Stimulated activated effector memory CD8-positive, alpha-beta T cell treated with anti-CD3 and anti-CD28 coated beads, Interleukin-12 subunit alpha, Interleukin-12 subunit beta, amount 100 ng/mL, for 72 hours (primary cell): ENCODE results near the gene DENND1A.

Experiments
- ATAC-seq: fragments of 150-1000 bp; cut with Tn5 transposase; 2 replicates; pipeline ENCODE4 v1.10.0; 2021
- DNase-seq, 2 donors: peaks; one replicate each; pipeline ENCODE4 v3.0.0; 2021 to 2022; ENCODE audit warnings: low spot score in 2 of 2
- H3K27ac Mint-ChIP-seq: one replicate; pipeline ENCODE4 v1.8.0; 2022; ENCODE audit warnings: mild to moderate bottlenecking, mixed read lengths
- H3K36me3 Mint-ChIP-seq: one replicate; pipeline ENCODE4 v1.8.0; 2022; ENCODE audit warnings: mild to moderate bottlenecking, mixed read lengths
- H3K4me1 Mint-ChIP-seq: one replicate; pipeline ENCODE4 v1.8.0; 2022; ENCODE audit warnings: mixed read lengths
- H3K4me3 Mint-ChIP-seq: one replicate; pipeline ENCODE4 v1.8.0; 2022; ENCODE audit warnings: mild to moderate bottlenecking, mixed read lengths
- H3K9me3 Mint-ChIP-seq: one replicate; pipeline ENCODE4 v1.8.0; 2022; ENCODE audit warnings: mixed read lengths

Gene DENND1A

GRCh38 chr9:123354806-123355508 is 575.0 kb downstream of the DENND1A start:
- DNase-seq: no peak
- no peak for ATAC-seq
- no peak overlapping the region for H3K4me3 Mint-ChIP-seq
- H3K27ac Mint-ChIP-seq: peak overlapping the region; percentile 76
- H3K4me1 Mint-ChIP-seq: peaks cover 21% of the 10 kb centered on the region
- no peaks in the 10 kb centered on the region for H3K9me3 Mint-ChIP-seq
- H3K36me3 Mint-ChIP-seq: no peaks in the 10 kb centered on the region

GRCh38 chr9:123353984-123354591 is 575.8 kb downstream of the DENND1A start:
- Mint-ChIP-seq H3K4me3 (no peak overlapping the region), H3K27ac (no peak overlapping the region), H3K36me3 (no peaks in the 10 kb centered on the region), H3K9me3 (no peaks in the 10 kb centered on the region), H3K4me1 (peaks cover 16% of the 10 kb centered on the region)
- ATAC-seq: peak; percentile 71
- peak; percentile 61 to 87 for DNase-seq

GRCh38 chr9:123353041-123353440 is 576.9 kb downstream of the DENND1A start:
- Mint-ChIP-seq H3K36me3 (no peaks in the 10 kb centered on the region), H3K9me3 (no peaks in the 10 kb centered on the region), H3K27ac (no peak overlapping the region), H3K4me3 (no peak overlapping the region), H3K4me1 (peaks cover 16% of the 10 kb centered on the region)
- DNase-seq (no peak), ATAC-seq (no peak)

GRCh38 chr9:123350590-123351310 is 579.2 kb downstream of the DENND1A start:
- H3K36me3 Mint-ChIP-seq: no peaks in the 10 kb centered on the region
- H3K4me3 Mint-ChIP-seq: no peak overlapping the region
- no peak for ATAC-seq
- no peaks in the 10 kb centered on the region for H3K9me3 Mint-ChIP-seq
- H3K4me1 Mint-ChIP-seq: peaks cover 16% of the 10 kb centered on the region
- H3K27ac Mint-ChIP-seq: no peak overlapping the region
- DNase-seq: no peak

- H3K36me3 Mint-ChIP-seq: no peaks in the 10 kb centered on the region
- peak; percentile 75 for ATAC-seq
- DNase-seq: peak; percentile 77 to 88
- H3K27ac Mint-ChIP-seq: no peak overlapping the region
- H3K9me3 Mint-ChIP-seq: no peaks in the 10 kb centered on the region
- H3K4me1 Mint-ChIP-seq: peaks cover 16% of the 10 kb centered on the region
- H3K4me3 Mint-ChIP-seq: no peak overlapping the region
Measured at GRCh38 chr9:123349691-123350480, 580.0 kb downstream of the DENND1A start.

- no peak for ATAC-seq
Measured at GRCh38 chr9:123349033-123349432, 580.9 kb downstream of the DENND1A start.

GRCh38 chr9:123348317-123348992 is 581.5 kb downstream of the DENND1A start:
- Mint-ChIP-seq H3K36me3 (no peaks in the 10 kb centered on the region), H3K4me3 (no peak overlapping the region), H3K9me3 (no peaks in the 10 kb centered on the region), H3K27ac (no peak overlapping the region), H3K4me1 (peaks cover 8% of the 10 kb centered on the region)
- DNase-seq (no peak), ATAC-seq (no peak)

More at GRCh38 chr9:123349033-123349432, 580.9 kb downstream of the DENND1A start:
- Mint-ChIP-seq H3K4me1 (peaks cover 12% of the 10 kb centered on the region), H3K9me3 (no peaks in the 10 kb centered on the region), H3K36me3 (no peaks in the 10 kb centered on the region), H3K4me3 (no peak overlapping the region), H3K27ac (no peak overlapping the region)
- no peak for DNase-seq

GRCh38 chr9:123347289-123348060 is 582.5 kb downstream of the DENND1A start:
- Mint-ChIP-seq H3K4me1 (peaks cover 8% of the 10 kb centered on the region), H3K27ac (no peak overlapping the region), H3K4me3 (no peak overlapping the region), H3K36me3 (no peaks in the 10 kb centered on the region), H3K9me3 (no peaks in the 10 kb centered on the region)
- ATAC-seq (no peak), DNase-seq (no peak)

- ATAC-seq (no peak), DNase-seq (no peak)
- no peaks in the 10 kb centered on the region for H3K9me3 Mint-ChIP-seq
- no peak overlapping the region for H3K4me3 Mint-ChIP-seq
- no peaks in the 10 kb centered on the region for H3K36me3 Mint-ChIP-seq
- H3K27ac Mint-ChIP-seq: no peak overlapping the region
- H3K4me1 Mint-ChIP-seq: peaks cover 13% of the 10 kb centered on the region
Measured at GRCh38 chr9:123346826-123347225, 583.1 kb downstream of the DENND1A start.

- ATAC-seq (no peak), DNase-seq (no peak)
- Mint-ChIP-seq H3K36me3 (no peaks in the 10 kb centered on the region), H3K27ac (peak overlapping the region; percentile 16), H3K4me3 (no peak overlapping the region), H3K4me1 (peaks cover 21% of the 10 kb centered on the region), H3K9me3 (no peaks in the 10 kb centered on the region)
Measured at GRCh38 chr9:123346026-123346425, 583.9 kb downstream of the DENND1A start.

- Mint-ChIP-seq H3K4me1 (peaks cover 25% of the 10 kb centered on the region), H3K9me3 (no peaks in the 10 kb centered on the region), H3K36me3 (no peaks in the 10 kb centered on the region), H3K27ac (peak overlapping the region; percentile 16), H3K4me3 (no peak overlapping the region)
- ATAC-seq (no peak), DNase-seq (no peak)
Measured at GRCh38 chr9:123345567-123345955, 584.4 kb downstream of the DENND1A start.

- no peak overlapping the region for H3K4me3 Mint-ChIP-seq
- ATAC-seq (no peak), DNase-seq (no peak)
- no peaks in the 10 kb centered on the region for H3K9me3 Mint-ChIP-seq
- peaks cover 30% of the 10 kb centered on the region for H3K4me1 Mint-ChIP-seq
- H3K36me3 Mint-ChIP-seq: peaks cover 11% of the 10 kb centered on the region
- no peak overlapping the region for H3K27ac Mint-ChIP-seq
Measured at GRCh38 chr9:123344192-123344949, 585.6 kb downstream of the DENND1A start.

GRCh38 chr9:123343443-123344191 is 586.3 kb downstream of the DENND1A start:
- Mint-ChIP-seq H3K27ac (no peak overlapping the region), H3K9me3 (no peaks in the 10 kb centered on the region), H3K4me1 (peaks cover 37% of the 10 kb centered on the region), H3K36me3 (peaks cover 17% of the 10 kb centered on the region), H3K4me3 (no peak overlapping the region)
- DNase-seq (no peak), ATAC-seq (no peak)
